ENCODE data around the gene BCAN.

GRCh38 chr1:156691191-156691590, 49.3 kb downstream of the BCAN start:
- no peak for TF ChIP-seq POLR2AphosphoS5 (IDR thresholded peaks at IDR 0.05)
- TF ChIP-seq POLR2A (IDR thresholded peaks at IDR 0.05), result no peak

All from spleen (tissue), 3 donors.